Calu3 (cell line): ENCODE measurements around the gene VAV1. TPM values are rescaled to one million over a fixed set of nuclear protein-coding genes. Genes with fewer than 3 reads are reported as not detected.

Experiments used
- BruUV-seq: library from RNA; stranded (reverse); fragments of 400-500 nt; replicated peaks from 2 replicates; lab custom pipeline; 2021; lab: Mats Ljungman, UMichigan
- CTCF ChIA-PET: fragments of 300-600 bp; sonication (Branson Sonifier 250); formaldehyde crosslinking; loops from one replicate; lab custom pipeline; 2022; ENCODE audit warnings: antibody characterized with exemption; lab: Charles Lee
- DNase-seq: peaks from one replicate; pipeline ENCODE4 v3.0.0; 2022
- H3K27ac Mint-ChIP-seq: one replicate; pipeline ENCODE4 v1.8.0; 2022; ENCODE audit warnings: mixed read lengths; ENCODE audit not compliant: unreplicated experiment
- H3K27me3 Mint-ChIP-seq: one replicate; pipeline ENCODE4 v1.8.0; 2022; ENCODE audit warnings: mixed read lengths; ENCODE audit not compliant: unreplicated experiment
- H3K36me3 Mint-ChIP-seq: one replicate; pipeline ENCODE4 v1.8.0; 2022; ENCODE audit warnings: mild to moderate bottlenecking, moderate library complexity, mixed read lengths; ENCODE audit not compliant: insufficient read depth, unreplicated experiment
- H3K4me1 Mint-ChIP-seq: one replicate; pipeline ENCODE4 v1.8.0; 2022; ENCODE audit warnings: mild to moderate bottlenecking, low read depth, mixed read lengths; ENCODE audit not compliant: unreplicated experiment
- H3K4me3 Mint-ChIP-seq: one replicate; pipeline ENCODE4 v1.8.0; 2022; ENCODE audit warnings: mild to moderate bottlenecking, low read depth, moderate library complexity, mixed read lengths; ENCODE audit not compliant: unreplicated experiment
- H3K9me3 Mint-ChIP-seq: one replicate; pipeline ENCODE4 v1.8.0; 2022; ENCODE audit warnings: low read depth, mixed read lengths; ENCODE audit not compliant: unreplicated experiment
- intact Hi-C: fragments of 100-400 bp; cut with micrococcal nuclease; formaldehyde crosslinking; loops from one replicate; pipeline ENCODE4 v1.10.0; 2022; ENCODE audit not compliant: unreplicated experiment
- total RNA-seq: library from RNA; stranded (reverse); gene quantifications from 2 replicates; pipeline ENCODE4 v1.2.3, GENCODE V29; 2022
- TF ChIP-seq, protein P1 (sequence below): fragments of 200-600 bp; IDR thresholded peaks from one replicate; pipeline ENCODE4 v1.8.0; 2022; ENCODE audit warnings: antibody characterized with exemption; ENCODE audit not compliant: unreplicated experiment

VAV1 gene
- total RNA-seq, 1 experiment from 2014 or later, result 0.28 TPM

GRCh38 chr19:6821639-6822310 lies 49.3 kb downstream of the VAV1 start:
- Mint-ChIP-seq H3K27me3 (no peaks in the 10 kb centered on the region), H3K27ac (no peak overlapping the region), H3K9me3 (peaks cover 3% of the 10 kb centered on the region), H3K4me1 (no peaks in the 10 kb centered on the region), H3K4me3 (no peak overlapping the region), H3K36me3 (no peaks in the 10 kb centered on the region)
- intact Hi-C loops, result no loop called here
- CTCF ChIA-PET, result no interaction called here
- no peak for DNase-seq
- TF ChIP-seq, protein P1, sequence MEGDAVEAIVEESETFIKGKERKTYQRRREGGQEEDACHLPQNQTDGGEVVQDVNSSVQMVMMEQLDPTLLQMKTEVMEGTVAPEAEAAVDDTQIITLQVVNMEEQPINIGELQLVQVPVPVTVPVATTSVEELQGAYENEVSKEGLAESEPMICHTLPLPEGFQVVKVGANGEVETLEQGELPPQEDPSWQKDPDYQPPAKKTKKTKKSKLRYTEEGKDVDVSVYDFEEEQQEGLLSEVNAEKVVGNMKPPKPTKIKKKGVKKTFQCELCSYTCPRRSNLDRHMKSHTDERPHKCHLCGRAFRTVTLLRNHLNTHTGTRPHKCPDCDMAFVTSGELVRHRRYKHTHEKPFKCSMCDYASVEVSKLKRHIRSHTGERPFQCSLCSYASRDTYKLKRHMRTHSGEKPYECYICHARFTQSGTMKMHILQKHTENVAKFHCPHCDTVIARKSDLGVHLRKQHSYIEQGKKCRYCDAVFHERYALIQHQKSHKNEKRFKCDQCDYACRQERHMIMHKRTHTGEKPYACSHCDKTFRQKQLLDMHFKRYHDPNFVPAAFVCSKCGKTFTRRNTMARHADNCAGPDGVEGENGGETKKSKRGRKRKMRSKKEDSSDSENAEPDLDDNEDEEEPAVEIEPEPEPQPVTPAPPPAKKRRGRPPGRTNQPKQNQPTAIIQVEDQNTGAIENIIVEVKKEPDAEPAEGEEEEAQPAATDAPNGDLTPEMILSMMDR, result no peak
- BruUV-seq, result no TSS peak

- Mint-ChIP-seq H3K27me3 (no peaks in the 10 kb centered on the region), H3K9me3 (peaks cover 3% of the 10 kb centered on the region), H3K4me3 (no peak overlapping the region), H3K36me3 (no peaks in the 10 kb centered on the region), H3K27ac (no peak overlapping the region), H3K4me1 (no peaks in the 10 kb centered on the region)
- intact Hi-C loops, result no loop called here
- TF ChIP-seq, protein P1, result no peak
- BruUV-seq, result no TSS peak
- DNase-seq, result no peak
- CTCF ChIA-PET, result no interaction called here
These were observed 49.8 kb downstream of the VAV1 start for GRCh38 chr19:6822311-6822670.

DNA sequence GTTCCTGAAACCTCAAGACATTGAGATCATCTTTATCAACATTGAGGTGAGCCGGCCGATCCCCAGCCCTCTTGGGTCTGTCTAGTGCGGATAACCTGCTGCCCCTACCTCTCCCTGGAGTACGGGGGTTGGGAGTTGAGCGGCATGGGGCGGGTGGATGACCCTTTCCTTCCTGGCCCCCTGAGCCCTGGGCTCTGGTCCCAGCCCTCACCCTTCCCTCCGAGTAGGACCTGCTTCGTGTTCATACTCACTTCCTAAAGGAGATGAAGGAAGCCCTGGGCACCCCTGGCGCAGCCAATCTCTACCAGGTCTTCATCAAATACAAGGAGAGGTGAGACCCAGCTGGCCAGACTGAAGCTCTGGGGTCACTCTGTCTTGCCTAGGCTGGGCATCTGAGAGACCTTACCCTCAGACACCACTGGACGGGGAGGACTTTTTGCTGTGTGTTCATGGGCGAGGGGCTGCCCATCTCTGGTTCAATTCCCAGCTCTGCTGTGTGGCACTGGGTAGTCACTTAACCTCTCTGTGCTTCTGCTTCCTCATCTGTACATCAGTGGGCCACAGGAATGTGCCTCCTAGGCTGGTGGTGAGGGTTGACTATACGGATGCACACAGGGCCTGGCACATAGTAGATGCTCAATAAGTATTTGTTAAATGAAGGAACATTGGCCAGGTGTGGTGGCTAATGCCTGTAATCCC lies 52.7 kb downstream of the VAV1 start:
- Mint-ChIP-seq H3K9me3 (no peaks in the 10 kb centered on the region), H3K27ac (no peak overlapping the region), H3K36me3 (peaks cover 8% of the 10 kb centered on the region), H3K27me3 (no peaks in the 10 kb centered on the region), H3K4me1 (peaks cover 8% of the 10 kb centered on the region), H3K4me3 (no peak overlapping the region)
- TF ChIP-seq, protein P1, result no peak
- no peak for DNase-seq
- no TSS peak for BruUV-seq
- CTCF ChIA-PET, result no interaction called here
- intact Hi-C loops, result no loop called here

- no peak for DNase-seq
- TF ChIP-seq, protein P1, result no peak
- Mint-ChIP-seq H3K4me3 (no peak overlapping the region), H3K36me3 (peaks cover 8% of the 10 kb centered on the region), H3K27ac (no peak overlapping the region), H3K4me1 (peaks cover 8% of the 10 kb centered on the region), H3K9me3 (no peaks in the 10 kb centered on the region), H3K27me3 (peaks cover 9% of the 10 kb centered on the region)
- CTCF ChIA-PET, result no interaction called here
- intact Hi-C loops, result no loop called here
- no TSS peak for BruUV-seq
These were observed 53.9 kb downstream of the VAV1 start for GRCh38 chr19:6826281-6826920.
